ENCODE data around the gene CCDC182.

DNA sequence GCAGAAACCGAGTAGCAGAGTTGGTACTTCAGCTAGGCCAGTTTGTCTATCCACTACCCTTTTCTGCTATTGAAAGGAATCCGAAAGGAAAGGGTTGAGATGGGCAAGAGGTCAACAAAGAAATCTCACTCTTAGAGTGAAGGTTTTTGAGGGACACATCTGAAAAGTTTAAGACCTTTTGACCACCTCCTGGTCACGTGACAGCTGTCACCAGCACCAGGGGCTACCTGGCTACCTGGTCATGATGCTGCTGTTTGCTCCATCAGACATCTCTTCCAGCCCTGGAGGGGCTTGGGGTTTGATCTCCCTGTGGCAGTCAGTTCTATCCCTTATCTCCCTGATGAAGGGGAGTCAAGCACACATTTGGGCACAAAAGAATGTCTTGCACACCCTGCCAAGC lies 7.6 kb downstream of the CCDC182 start:
- TF ChIP-seq CTCF (IDR thresholded peaks at IDR 0.05; ENCODE audit: low read depth, low read length), result no peak
- no peak for TF ChIP-seq POLR2A (IDR thresholded peaks at IDR 0.05; ENCODE audit: extremely low read depth, insufficient read length)
- TF ChIP-seq, protein P1, sequence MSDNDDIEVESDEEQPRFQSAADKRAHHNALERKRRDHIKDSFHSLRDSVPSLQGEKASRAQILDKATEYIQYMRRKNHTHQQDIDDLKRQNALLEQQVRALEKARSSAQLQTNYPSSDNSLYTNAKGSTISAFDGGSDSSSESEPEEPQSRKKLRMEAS (IDR thresholded peaks at IDR 0.05; ENCODE audit: low read depth, low read length), result no peak
- TF ChIP-seq MYC (IDR thresholded peaks at IDR 0.05; ENCODE audit: low read depth, low read length), result no peak
